ENCODE results near the gene PTPRC.

The PTPRC gene

DNA sequence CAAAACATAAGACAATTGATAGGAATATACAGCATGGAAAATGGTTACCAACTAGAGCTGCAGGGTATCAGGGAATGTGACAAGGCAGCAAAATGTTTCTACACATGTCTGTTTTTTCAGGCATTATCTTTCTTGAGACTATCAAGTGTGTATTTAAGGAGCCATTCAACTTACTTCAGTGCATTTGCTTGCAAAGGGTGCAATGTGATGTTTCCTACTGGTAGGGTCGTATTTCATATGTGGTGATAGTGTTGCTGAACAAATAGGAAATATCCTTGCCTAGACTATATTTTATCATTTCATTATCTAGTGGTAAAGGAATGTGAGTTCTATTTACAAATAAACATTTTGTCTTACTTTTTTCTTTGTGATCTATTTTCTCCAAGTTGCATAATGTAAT lies 42.4 kb downstream of the PTPRC start:
- peaks cover 2% of the 10 kb centered on the region; the same call in 1 of the 2 replicates for H3K4me1 ChIP-seq (ENCODE audit: control insufficient read depth, insufficient read depth, low read length)
- TF ChIP-seq OSR2 (tag by site-specific recombination; IDR thresholded peaks at IDR 0.05) = peak; percentile 61
- TF ChIP-seq, protein P1, sequence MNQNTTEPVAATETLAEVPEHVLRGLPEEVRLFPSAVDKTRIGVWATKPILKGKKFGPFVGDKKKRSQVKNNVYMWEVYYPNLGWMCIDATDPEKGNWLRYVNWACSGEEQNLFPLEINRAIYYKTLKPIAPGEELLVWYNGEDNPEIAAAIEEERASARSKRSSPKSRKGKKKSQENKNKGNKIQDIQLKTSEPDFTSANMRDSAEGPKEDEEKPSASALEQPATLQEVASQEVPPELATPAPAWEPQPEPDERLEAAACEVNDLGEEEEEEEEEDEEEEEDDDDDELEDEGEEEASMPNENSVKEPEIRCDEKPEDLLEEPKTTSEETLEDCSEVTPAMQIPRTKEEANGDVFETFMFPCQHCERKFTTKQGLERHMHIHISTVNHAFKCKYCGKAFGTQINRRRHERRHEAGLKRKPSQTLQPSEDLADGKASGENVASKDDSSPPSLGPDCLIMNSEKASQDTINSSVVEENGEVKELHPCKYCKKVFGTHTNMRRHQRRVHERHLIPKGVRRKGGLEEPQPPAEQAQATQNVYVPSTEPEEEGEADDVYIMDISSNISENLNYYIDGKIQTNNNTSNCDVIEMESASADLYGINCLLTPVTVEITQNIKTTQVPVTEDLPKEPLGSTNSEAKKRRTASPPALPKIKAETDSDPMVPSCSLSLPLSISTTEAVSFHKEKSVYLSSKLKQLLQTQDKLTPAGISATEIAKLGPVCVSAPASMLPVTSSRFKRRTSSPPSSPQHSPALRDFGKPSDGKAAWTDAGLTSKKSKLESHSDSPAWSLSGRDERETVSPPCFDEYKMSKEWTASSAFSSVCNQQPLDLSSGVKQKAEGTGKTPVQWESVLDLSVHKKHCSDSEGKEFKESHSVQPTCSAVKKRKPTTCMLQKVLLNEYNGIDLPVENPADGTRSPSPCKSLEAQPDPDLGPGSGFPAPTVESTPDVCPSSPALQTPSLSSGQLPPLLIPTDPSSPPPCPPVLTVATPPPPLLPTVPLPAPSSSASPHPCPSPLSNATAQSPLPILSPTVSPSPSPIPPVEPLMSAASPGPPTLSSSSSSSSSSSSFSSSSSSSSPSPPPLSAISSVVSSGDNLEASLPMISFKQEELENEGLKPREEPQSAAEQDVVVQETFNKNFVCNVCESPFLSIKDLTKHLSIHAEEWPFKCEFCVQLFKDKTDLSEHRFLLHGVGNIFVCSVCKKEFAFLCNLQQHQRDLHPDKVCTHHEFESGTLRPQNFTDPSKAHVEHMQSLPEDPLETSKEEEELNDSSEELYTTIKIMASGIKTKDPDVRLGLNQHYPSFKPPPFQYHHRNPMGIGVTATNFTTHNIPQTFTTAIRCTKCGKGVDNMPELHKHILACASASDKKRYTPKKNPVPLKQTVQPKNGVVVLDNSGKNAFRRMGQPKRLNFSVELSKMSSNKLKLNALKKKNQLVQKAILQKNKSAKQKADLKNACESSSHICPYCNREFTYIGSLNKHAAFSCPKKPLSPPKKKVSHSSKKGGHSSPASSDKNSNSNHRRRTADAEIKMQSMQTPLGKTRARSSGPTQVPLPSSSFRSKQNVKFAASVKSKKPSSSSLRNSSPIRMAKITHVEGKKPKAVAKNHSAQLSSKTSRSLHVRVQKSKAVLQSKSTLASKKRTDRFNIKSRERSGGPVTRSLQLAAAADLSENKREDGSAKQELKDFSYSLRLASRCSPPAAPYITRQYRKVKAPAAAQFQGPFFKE (tag by site-specific recombination; IDR thresholded peaks at IDR 0.05; ENCODE audit: borderline replicate concordance) = no peak
- peak; percentile 57 for TF ChIP-seq ZBTB44 (tag by site-specific recombination; IDR thresholded peaks at IDR 0.05)
- TF ChIP-seq, protein P2, sequence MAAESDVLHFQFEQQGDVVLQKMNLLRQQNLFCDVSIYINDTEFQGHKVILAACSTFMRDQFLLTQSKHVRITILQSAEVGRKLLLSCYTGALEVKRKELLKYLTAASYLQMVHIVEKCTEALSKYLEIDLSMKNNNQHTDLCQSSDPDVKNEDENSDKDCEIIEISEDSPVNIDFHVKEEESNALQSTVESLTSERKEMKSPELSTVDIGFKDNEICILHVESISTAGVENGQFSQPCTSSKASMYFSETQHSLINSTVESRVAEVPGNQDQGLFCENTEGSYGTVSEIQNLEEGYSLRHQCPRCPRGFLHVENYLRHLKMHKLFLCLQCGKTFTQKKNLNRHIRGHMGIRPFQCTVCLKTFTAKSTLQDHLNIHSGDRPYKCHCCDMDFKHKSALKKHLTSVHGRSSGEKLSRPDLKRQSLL (tag by site-specific recombination; IDR thresholded peaks at IDR 0.05) = no peak
- no peak for TF ChIP-seq ZNF174 (tag by site-specific recombination; IDR thresholded peaks at IDR 0.05)
- H3K36me3 ChIP-seq (ENCODE audit: control insufficient read depth in 2 of 2, insufficient read depth in 1 of 2, low read length in 2 of 2) = no peaks in the 10 kb centered on the region
- ChIA-PET CTCF (interaction anchor here (1.1 to 1.9 kb wide), 3 partner anchors 14 to 20 kb away, joined by 4 to 6 read pairs (median 4); no protein-coding TSS in a partner anchor), POLR2A (no interaction called here)
- no peak overlapping the region for H3K4me3 ChIP-seq (ENCODE audit: low read depth, low read length)
- no peaks in the 10 kb centered on the region for H3K9me3 ChIP-seq (ENCODE audit: control insufficient read depth, insufficient read depth, low read depth, low read length)
- H3K27ac ChIP-seq (ENCODE audit: extremely low read depth, low read depth, low read length) = no peak overlapping the region

GRCh38 chr1:198681831-198682759 lies 43.3 kb downstream of the PTPRC start:
- ChIA-PET POLR2A (no interaction called here), CTCF (interaction anchor here (0.7 to 1.9 kb wide), 6 partner anchors 13 to 1293 kb away, joined by 3 to 6 read pairs (median 4); no protein-coding TSS in a partner anchor)
- Histone ChIP-seq H3K4me1 (ENCODE audit: control insufficient read depth, insufficient read depth, low read length) (peaks cover 2% of the 10 kb centered on the region; the same call in 1 of the 2 replicates), H3K27ac (ENCODE audit: extremely low read depth, low read depth, low read length) (peak overlapping the region; percentile 40; the same call in 1 of the 2 replicates), H3K36me3 (ENCODE audit: control insufficient read depth in 2 of 2, insufficient read depth in 1 of 2, low read length in 2 of 2) (no peaks in the 10 kb centered on the region), H3K4me3 (ENCODE audit: low read depth, low read length) (peak overlapping the region; percentile 9), H3K9me3 (ENCODE audit: control insufficient read depth, insufficient read depth, low read depth, low read length) (no peaks in the 10 kb centered on the region)
- no peak for TF ChIP-seq YY1 (tag by site-specific recombination; IDR thresholded peaks at IDR 0.05)
- TF ChIP-seq ZIC2 (tag by site-specific recombination; IDR thresholded peaks at IDR 0.05) = no peak
- peak; percentile 78 for TF ChIP-seq OSR2 (tag by site-specific recombination; IDR thresholded peaks at IDR 0.05)
- 0 out of 2 replicates have a peak, but pooled peaks have one; percentile 13 for TF ChIP-seq ZBTB8A (tag by site-specific recombination; IDR thresholded peaks at IDR 0.05)
- TF ChIP-seq ZBTB44 (tag by site-specific recombination; IDR thresholded peaks at IDR 0.05) = peak; percentile 69; the same call in 1 of the 2 replicates
- TF ChIP-seq, protein P3, sequence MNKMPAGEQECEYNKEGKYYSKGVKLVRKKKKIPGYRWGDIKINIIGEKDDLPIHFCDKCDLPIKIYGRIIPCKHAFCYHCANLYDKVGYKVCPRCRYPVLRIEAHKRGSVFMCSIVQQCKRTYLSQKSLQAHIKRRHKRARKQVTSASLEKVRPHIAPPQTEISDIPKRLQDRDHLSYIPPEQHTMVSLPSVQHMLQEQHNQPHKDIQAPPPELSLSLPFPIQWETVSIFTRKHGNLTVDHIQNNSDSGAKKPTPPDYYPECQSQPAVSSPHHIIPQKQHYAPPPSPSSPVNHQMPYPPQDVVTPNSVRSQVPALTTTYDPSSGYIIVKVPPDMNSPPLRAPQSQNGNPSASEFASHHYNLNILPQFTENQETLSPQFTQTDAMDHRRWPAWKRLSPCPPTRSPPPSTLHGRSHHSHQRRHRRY (tag by site-specific recombination; IDR thresholded peaks at IDR 0.05) = no peak
- no peak for TF ChIP-seq ZNF202 (tag by site-specific recombination; IDR thresholded peaks at IDR 0.05; ENCODE audit: borderline replicate concordance)
- TF ChIP-seq ZNF626 (tag by site-specific recombination; IDR thresholded peaks at IDR 0.05) = no peak
- no peak for TF ChIP-seq ZNF138 (tag by site-specific recombination; IDR thresholded peaks at IDR 0.05; ENCODE audit: borderline replicate concordance)
- no peak for TF ChIP-seq ZNF544 (tag by site-specific recombination; IDR thresholded peaks at IDR 0.05)
- no peak for TF ChIP-seq ZNF776 (tag by site-specific recombination; IDR thresholded peaks at IDR 0.05; ENCODE audit: borderline replicate concordance)
- TF ChIP-seq ZNF324 (tag by site-specific recombination; IDR thresholded peaks at IDR 0.05) = no peak
- no peak for TF ChIP-seq MEIS1 (CRISPR knock-in tag; IDR thresholded peaks at IDR 0.05; ENCODE audit: borderline replicate concordance)
- TF ChIP-seq ZNF48 (tag by site-specific recombination; IDR thresholded peaks at IDR 0.05) = no peak
- TF ChIP-seq FEZF1 (tag by site-specific recombination; IDR thresholded peaks at IDR 0.05) = peak; percentile 70
- TF ChIP-seq ZFHX2 (tag by site-specific recombination; conservative IDR thresholded peaks at IDR 0.05) = no peak
- TF ChIP-seq ZNF560 (tag by site-specific recombination; IDR thresholded peaks at IDR 0.05; ENCODE audit: borderline replicate concordance) = no peak
- no peak for TF ChIP-seq ZNF654 (tag by site-specific recombination; IDR thresholded peaks at IDR 0.05; ENCODE audit: low read depth)
